Middle frontal gyrus (tissue), 1 donor: Measurements from ENCODE around the gene CARD6.
"Not testable (repeated sequence)": the region's sequence is repeated elsewhere in the genome, so short reads cannot be mapped to it uniquely, and the experiment has no call there.

Experiments used
- DNase-seq: peaks from one replicate; pipeline ENCODE4 v3.0.0-alpha.2; 2015; ENCODE audit warnings: low spot score; ENCODE audit errors: extremely low spot score

The CARD6 gene, protein sequence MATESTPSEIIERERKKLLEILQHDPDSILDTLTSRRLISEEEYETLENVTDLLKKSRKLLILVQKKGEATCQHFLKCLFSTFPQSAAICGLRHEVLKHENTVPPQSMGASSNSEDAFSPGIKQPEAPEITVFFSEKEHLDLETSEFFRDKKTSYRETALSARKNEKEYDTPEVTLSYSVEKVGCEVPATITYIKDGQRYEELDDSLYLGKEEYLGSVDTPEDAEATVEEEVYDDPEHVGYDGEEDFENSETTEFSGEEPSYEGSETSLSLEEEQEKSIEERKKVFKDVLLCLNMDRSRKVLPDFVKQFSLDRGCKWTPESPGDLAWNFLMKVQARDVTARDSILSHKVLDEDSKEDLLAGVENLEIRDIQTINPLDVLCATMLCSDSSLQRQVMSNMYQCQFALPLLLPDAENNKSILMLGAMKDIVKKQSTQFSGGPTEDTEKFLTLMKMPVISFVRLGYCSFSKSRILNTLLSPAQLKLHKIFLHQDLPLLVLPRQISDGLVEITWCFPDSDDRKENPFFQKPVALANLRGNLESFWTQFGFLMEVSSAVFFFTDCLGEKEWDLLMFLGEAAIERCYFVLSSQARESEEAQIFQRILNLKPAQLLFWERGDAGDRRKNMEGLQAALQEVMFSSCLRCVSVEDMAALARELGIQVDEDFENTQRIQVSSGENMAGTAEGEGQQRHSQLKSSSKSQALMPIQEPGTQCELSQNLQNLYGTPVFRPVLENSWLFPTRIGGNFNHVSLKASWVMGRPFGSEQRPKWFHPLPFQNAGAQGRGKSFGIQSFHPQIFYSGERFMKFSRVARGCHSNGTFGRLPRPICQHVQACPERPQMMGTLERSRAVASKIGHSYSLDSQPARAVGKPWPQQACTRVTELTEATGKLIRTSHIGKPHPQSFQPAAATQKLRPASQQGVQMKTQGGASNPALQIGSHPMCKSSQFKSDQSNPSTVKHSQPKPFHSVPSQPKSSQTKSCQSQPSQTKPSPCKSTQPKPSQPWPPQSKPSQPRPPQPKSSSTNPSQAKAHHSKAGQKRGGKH

GRCh38 chr5:40841068-40841805 is at the start of gene CARD6:
CARD6 (plus strand) TSS chr5:40841367; CDS start chr5:40841383, 16 bp downstream.
- DNase-seq: no peak

DNA sequence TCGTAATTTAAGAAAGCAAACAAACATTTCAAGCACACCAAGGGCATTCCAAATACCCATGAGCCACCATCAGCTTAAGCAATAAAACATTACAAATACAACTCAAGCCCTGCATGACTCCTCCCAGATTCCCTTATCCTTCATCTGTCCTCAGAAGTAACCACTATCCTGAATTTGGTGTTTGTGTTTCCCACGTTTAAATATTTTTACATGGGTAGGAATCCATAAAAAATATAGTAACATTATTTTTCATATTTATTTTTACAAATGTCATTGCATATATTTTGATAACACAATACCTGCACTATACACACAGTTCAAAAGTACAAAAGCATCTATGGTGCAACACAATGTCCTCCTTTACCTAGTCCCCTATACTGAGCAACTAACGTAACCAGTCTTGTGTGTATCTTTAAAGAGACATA is 49.4 kb upstream of the CARD6 start:
- no peak for DNase-seq

GRCh38 chr5:40792691-40793090 is 48.5 kb upstream of the CARD6 start:
- not testable (repeated sequence) for DNase-seq

DNA sequence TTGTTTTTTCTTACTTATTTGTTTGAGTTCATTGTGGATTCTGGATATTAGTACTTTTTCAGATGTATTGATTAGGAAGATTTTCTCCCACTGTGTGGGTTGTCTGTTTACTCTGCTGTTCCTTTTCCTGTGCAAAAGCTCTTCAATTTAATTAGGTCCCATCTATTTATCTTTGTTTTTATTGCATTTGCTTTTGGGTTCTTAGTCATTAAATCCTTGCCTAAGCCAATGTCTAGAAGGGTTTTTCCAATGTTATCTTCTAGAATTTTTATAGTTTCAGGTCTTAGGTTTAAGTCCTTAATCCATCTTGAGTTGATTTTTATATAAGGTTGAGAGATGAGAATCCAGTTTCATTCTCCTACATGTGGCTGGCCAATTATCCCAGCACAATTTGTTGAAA is 46.8 kb upstream of the CARD6 start:
- not testable (repeated sequence) for DNase-seq

DNA sequence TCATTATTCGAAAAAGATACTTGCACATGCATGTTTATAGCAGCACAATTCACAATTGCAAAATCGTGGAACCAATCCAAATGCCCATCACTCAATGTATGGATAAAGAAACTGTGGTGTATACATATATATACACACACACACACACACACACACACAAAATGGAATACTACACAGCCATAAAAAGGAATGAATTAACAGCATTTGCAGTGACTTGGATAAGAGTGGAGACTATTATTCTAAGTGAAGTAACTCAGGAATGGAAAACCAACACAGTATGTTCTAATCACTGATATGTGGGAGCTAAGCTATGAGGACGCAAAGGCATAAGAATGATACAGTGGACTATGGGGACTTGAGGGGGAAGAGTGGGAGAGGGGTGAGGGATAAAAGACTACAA is 46.3 kb upstream of the CARD6 start:
- DNase-seq: not testable (repeated sequence)

DNA sequence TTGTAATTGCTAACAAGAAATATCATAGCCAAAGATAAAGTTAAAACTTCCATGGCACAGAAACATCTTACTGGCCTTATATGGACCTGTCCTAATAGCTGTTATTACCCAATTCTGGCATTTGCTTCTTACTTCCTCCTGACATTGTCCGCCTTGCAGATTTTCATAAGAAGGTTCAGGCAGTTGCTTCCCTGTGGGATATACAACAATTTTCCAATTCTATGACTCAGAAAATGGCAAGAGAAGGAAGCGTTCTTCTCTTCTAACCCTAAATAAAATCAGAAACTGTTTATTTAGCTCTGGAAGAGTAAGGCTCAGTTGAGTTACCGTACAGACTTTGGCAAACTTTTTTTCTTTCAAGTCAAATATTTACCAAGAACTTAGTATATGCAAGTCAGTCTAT is 44.7 kb upstream of the CARD6 start:
- no peak for DNase-seq

DNA sequence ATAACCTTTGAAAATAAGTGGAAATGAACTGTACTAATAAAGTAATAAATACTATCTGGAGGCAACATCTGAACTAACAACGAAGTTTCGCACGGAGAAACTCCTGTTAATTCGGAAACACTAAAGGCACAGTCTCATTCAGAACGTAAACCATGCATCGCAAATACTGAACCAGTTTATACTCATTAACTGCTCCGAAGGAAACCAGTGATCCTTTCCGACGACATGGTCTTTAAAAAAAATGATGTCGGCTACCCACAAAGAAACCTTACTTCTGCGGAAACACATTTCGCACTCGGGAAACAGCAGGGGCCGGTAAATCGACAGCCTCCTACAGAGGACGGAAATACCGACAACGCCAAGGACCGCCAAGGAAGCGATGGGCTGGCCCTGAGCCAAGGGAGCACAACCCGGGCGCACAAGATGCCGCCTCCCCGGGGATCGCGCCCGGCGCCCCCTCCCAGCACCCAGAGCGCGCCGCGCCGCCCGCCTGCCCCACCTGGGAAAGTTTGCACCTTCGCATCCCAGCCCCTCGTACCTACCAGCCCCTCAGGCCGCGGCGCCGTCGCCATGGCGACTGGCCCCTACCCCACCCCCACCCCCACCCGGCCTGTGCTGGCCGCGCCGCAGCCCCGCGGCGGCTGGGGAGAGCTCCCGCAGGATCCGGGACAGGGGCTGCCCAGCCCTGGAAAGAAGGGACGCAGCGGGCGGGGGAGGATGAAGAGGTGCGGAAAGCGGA is 43.7 kb upstream of the CARD6 start:
- no peak for DNase-seq

GRCh38 chr5:40798012-40798800 is 43.0 kb upstream of the CARD6 start, which contains the start of gene PRKAA1:
PRKAA1 (minus strand) TSS chr5:40798374; CDS start chr5:40798189, 185 bp downstream.
- peak; percentile 71 for DNase-seq

- no peak for DNase-seq
These were observed 42.4 kb upstream of the CARD6 start for GRCh38 chr5:40798801-40799210.

DNA sequence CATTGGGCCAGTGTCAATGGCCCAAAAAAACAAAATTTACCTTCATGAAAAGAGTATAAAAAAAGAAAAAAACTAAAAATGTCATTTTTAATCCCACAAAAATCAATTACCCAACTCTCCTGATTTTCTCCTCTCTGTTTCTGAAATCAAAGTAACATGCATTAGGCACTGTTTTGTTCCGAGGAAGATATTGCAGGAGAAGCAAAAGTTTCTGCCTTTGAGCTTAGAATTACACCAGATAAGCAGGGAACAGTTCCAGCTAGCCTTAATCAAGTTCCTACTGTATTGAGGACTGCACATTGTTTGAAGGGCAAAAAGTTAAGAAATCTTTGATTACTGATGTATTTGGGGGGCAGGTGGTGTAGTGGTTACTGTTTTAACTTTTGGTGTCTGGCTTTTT is 41.9 kb upstream of the CARD6 start:
- no peak for DNase-seq

DNA sequence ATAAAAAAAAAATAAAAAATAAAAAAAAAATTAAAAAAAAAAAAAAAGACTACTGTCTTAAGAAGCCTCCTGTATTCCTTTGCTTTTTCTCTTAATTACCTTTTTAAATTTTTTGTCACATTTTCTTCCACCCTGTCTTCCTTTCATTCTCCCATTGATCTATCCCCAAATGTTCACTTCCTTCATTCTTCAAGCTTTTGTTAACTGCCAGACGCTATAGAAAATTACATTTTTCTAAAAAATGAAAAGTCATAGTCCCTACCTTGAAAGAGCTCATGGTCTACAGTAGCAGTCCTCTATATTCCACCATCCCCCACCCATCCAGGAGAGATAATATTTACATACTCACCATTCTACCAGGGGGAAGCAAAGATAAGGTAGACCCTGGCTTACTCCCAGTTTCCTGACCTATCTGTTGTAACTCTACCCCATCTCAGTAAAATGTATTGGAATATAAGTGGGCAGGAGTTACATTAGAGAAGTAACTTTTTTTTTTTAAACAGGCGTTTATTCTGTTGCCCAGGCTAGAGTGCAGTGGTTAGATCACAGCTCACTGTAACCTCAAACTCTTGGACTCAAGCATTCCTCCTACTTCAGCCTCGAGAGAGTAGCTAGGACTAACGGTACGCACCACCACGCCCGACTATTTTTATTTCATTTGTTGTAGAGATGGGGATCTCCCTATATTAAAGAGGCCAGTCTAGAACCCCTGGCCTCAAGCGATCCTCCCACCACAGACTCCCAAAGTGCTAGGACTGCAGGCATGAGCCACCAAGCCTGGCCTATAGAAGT is 39.2 kb upstream of the CARD6 start:
- no peak for DNase-seq

DNA sequence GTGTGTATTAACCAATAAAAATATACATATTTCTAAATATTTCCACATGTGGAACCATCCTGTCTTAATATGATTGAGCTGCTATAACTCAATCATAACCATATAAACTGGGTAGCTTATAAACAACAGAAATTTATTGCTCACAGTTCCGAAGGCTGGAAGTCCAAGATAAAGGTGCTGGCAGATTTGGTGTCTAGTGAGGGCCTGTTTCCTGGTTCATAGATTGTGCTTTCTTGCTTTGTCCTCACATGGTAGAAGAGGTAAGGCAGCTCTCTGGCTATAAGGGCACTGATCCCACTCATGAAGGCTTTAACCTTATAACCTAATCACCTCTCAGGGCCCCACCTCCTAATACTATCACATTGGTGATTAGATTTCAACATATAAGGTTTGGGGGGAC is 29.0 kb upstream of the CARD6 start:
- DNase-seq: no peak

DNA sequence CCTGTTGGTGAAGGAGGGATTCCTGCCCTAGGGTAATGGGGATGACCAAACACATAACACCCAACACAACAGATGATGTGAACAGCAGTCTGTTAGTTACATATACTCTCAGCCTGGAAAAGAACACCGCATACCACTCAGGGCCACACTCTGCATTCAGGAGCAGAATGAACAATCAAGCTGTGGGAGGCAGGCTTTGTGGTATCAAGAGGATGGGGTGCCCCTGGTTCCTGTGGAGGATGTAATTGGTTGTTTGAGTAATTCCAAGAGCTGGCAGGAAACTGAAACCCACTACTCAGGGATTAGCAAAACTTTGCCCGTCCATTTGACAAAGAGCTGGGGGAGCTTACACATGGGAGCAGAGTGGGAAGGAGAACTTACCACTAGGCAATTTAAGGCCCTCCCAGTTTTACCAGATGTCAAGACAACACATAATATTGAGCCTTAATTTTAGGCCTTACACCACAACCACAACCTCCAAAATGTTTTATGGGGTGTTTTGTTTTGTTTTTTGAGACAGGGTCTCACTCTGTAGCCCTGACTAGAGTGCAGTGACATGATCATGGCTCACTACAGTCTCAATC is 27.4 kb upstream of the CARD6 start:
- DNase-seq: no peak

GRCh38 chr5:40823459-40823858 is 17.7 kb upstream of the CARD6 start:
- DNase-seq: no peak

- DNase-seq: not testable (repeated sequence)
These were observed 15.6 kb upstream of the CARD6 start for GRCh38 chr5:40825461-40826043.

DNA sequence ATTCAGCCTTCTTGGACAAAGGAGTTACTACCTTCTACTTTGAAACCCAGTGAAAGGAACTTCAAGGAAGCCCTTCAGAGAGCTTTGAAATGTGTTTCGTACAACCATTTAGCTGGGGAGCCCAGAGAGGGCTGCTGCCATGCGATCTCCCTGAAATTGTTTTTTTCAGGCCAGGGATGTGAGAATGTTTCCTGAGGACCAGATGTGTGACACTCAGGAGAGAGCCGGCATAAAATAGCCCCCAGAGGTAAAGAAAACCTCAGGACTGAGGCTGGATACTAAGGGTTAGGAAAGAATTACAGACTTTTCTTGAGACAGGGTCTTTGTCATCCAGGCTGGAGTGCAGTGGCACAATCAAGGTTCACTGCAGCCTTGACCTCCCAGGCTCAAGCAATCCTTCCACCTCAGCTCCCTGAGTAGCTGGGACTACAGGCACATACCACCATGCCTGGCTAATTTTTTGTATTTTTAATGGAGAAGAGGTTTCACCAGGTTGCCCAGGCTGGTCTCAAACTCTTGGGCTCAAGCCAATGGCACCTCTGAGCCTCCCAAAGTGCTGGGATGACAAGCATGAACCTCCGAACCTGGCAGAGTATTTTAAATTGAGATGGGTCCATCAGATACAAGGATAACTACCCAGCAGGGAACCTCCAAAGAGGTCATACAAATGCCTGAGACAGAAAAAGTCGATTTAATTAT is 14.5 kb upstream of the CARD6 start:
- DNase-seq: no peak

DNA sequence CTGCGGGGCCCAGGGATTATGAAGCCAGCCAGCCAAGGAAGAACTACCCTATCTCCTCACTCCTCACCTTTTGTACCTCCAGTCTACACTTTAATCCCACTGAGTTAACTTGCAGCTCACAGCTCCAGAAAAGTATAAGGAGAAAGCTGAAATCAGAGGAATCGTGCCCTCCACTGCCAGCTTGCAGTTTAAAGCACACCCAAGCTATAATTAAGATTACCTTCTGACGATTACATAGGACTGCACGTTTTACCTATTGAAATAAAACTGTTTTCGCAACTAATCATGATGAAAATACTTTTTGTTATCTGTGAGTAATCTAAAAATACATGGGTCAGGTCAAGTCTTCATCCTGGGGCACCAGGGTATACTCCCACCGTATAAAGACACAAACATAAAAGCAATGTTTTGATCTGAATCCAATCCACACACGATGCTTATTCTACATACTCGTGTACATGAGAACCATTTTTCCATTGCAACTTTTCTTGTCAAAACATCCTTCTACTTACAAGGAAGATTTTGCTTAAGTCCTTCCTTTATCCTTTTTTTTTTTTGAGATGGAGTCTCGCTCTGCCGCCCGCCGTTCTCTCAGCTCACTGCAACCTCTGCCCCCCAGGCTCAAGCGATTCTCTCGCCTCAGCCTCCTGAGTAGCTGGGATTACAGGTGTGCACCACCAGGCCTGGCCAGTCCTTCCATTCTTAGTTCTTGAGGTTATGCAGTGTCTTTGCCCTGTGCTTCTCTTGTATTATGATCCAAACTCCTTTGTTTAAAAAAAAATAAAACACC is 13.8 kb upstream of the CARD6 start:
- DNase-seq: no peak
